Measurements from ENCODE around the gene SH3GL2.

The SH3GL2 gene

GRCh38 chr9:17723656-17724055 is 144.8 kb downstream of the SH3GL2 start:
- H3K9me3 ChIP-seq: peaks cover 0 to 9% (median 5%) of the 10 kb centered on the region in 3 donors
- H3K4me3 ChIP-seq: no peak overlapping the region
- H3K4me1 ChIP-seq: no peaks in the 10 kb centered on the region
- intact Hi-C loops (cut with DNase I; ENCODE audit: low total_unique reads): no loop called here
- no peak overlapping the region for H3K27ac ChIP-seq
- H3K27me3 ChIP-seq: no peaks in the 10 kb centered on the region
- TF ChIP-seq, protein P1, sequence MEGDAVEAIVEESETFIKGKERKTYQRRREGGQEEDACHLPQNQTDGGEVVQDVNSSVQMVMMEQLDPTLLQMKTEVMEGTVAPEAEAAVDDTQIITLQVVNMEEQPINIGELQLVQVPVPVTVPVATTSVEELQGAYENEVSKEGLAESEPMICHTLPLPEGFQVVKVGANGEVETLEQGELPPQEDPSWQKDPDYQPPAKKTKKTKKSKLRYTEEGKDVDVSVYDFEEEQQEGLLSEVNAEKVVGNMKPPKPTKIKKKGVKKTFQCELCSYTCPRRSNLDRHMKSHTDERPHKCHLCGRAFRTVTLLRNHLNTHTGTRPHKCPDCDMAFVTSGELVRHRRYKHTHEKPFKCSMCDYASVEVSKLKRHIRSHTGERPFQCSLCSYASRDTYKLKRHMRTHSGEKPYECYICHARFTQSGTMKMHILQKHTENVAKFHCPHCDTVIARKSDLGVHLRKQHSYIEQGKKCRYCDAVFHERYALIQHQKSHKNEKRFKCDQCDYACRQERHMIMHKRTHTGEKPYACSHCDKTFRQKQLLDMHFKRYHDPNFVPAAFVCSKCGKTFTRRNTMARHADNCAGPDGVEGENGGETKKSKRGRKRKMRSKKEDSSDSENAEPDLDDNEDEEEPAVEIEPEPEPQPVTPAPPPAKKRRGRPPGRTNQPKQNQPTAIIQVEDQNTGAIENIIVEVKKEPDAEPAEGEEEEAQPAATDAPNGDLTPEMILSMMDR (IDR thresholded peaks at IDR 0.05): no peak
- H3K36me3 ChIP-seq: no peaks in the 10 kb centered on the region
- no peak for DNase-seq

- Histone ChIP-seq H3K36me3 (no peaks in the 10 kb centered on the region), H3K4me3 (no peak overlapping the region), H3K27me3 (no peaks in the 10 kb centered on the region), H3K9me3 (peaks cover 0 to 9% (median 5%) of the 10 kb centered on the region in 3 donors), H3K27ac (no peak overlapping the region), H3K4me1 (no peaks in the 10 kb centered on the region)
- DNase-seq: no peak
- intact Hi-C loops (cut with DNase I; ENCODE audit: low total_unique reads): no loop called here
- TF ChIP-seq, protein P1 (IDR thresholded peaks at IDR 0.05): no peak
Measured at GRCh38 chr9:17725399-17726010, 146.6 kb downstream of the SH3GL2 start.

GRCh38 chr9:17726298-17726697 is 147.4 kb downstream of the SH3GL2 start:
- Histone ChIP-seq H3K4me3 (no peak overlapping the region), H3K36me3 (no peaks in the 10 kb centered on the region), H3K27me3 (no peaks in the 10 kb centered on the region), H3K9me3 (peaks cover 0 to 9% (median 5%) of the 10 kb centered on the region in 3 donors), H3K27ac (no peak overlapping the region), H3K4me1 (no peaks in the 10 kb centered on the region)
- no peak for DNase-seq
- TF ChIP-seq, protein P1 (IDR thresholded peaks at IDR 0.05): no peak
- intact Hi-C loops (cut with DNase I; ENCODE audit: low total_unique reads): no loop called here

- no peak for DNase-seq
- Histone ChIP-seq H3K27me3 (no peaks in the 10 kb centered on the region), H3K4me1 (no peaks in the 10 kb centered on the region), H3K36me3 (no peaks in the 10 kb centered on the region), H3K9me3 (no peaks in the 10 kb centered on the region), H3K4me3 (no peak overlapping the region), H3K27ac (no peak overlapping the region)
- TF ChIP-seq, protein P1 (IDR thresholded peaks at IDR 0.05): no peak
- intact Hi-C loops (cut with DNase I; ENCODE audit: low total_unique reads): no loop called here
Measured at GRCh38 chr9:17730899-17731298, 152.0 kb downstream of the SH3GL2 start.

GRCh38 chr9:17731308-17731707 is 152.4 kb downstream of the SH3GL2 start:
- TF ChIP-seq, protein P1 (IDR thresholded peaks at IDR 0.05): no peak
- no peak for DNase-seq
- Histone ChIP-seq H3K27ac (no peak overlapping the region), H3K9me3 (no peaks in the 10 kb centered on the region), H3K27me3 (no peaks in the 10 kb centered on the region), H3K36me3 (no peaks in the 10 kb centered on the region), H3K4me1 (no peaks in the 10 kb centered on the region), H3K4me3 (no peak overlapping the region)
- intact Hi-C loops (cut with DNase I; ENCODE audit: low total_unique reads): no loop called here

GRCh38 chr9:17734674-17735073 is 155.8 kb downstream of the SH3GL2 start:
- H3K27ac ChIP-seq: no peak overlapping the region
- intact Hi-C loops (cut with DNase I; ENCODE audit: low total_unique reads): no loop called here
- H3K36me3 ChIP-seq: no peaks in the 10 kb centered on the region
- H3K9me3 ChIP-seq: no peaks in the 10 kb centered on the region
- H3K4me1 ChIP-seq: no peaks in the 10 kb centered on the region
- TF ChIP-seq, protein P1 (IDR thresholded peaks at IDR 0.05): no peak
- DNase-seq: no peak
- H3K4me3 ChIP-seq: no peak overlapping the region
- H3K27me3 ChIP-seq: no peaks in the 10 kb centered on the region
